Neural cell (in vitro differentiated cells): Measurements from ENCODE around the gene NFX1. TPM values are rescaled to one million over a fixed set of nuclear protein-coding genes. Genes with fewer than 3 reads are reported as not detected.

Experiments used
- H2AFZ ChIP-seq: fragments of 200-600, 300-800 bp; sonication (generic), shearing (Covaris generic); 2 replicates; pipeline ENCODE4 v1.6.0; 2014; ENCODE audit warnings: low read depth, mild to moderate bottlenecking, antibody characterized with exemption, low read length, moderate library complexity
- H3F3A ChIP-seq: fragments of 200-600 bp; shearing (Covaris generic); 2 replicates; pipeline ENCODE4 v1.6.1; 2016; ENCODE audit warnings: mild to moderate bottlenecking, moderate library complexity, mixed read lengths, antibody characterized with exemption, low read length; ENCODE audit not compliant: insufficient read depth, poor library complexity, severe bottlenecking
- H3K27ac ChIP-seq: fragments of 200-600, 300-800 bp; sonication (generic), shearing (Covaris generic); 2 replicates; pipeline ENCODE4 v1.5.1; 2014; ENCODE audit warnings: mild to moderate bottlenecking, low read length, moderate library complexity
- H3K27me3 ChIP-seq: fragments of 300-800, 200-600 bp; sonication (generic), shearing (Covaris generic); 2 replicates; pipeline ENCODE4 v1.6.0; 2014; ENCODE audit warnings: mild to moderate bottlenecking, low read depth, low read length, moderate library complexity; ENCODE audit not compliant: insufficient read depth
- H3K36me3 ChIP-seq: fragments of 300-800, 200-600 bp; sonication (generic), shearing (Covaris generic); 2 replicates; pipeline ENCODE4 v1.5.1; 2014; ENCODE audit warnings: mild to moderate bottlenecking, antibody characterized with exemption, low read length, moderate library complexity; ENCODE audit not compliant: insufficient read depth
- H3K4me2 ChIP-seq: fragments of 300-800, 200-600 bp; sonication (generic), shearing (Covaris generic); 2 replicates; pipeline ENCODE4 v1.6.0; 2014; ENCODE audit warnings: mild to moderate bottlenecking, low read length
- H3K4me3 ChIP-seq: fragments of 300-800, 200-600 bp; sonication (generic), shearing (Covaris generic); 2 replicates; pipeline ENCODE4 v1.5.1; 2014; ENCODE audit warnings: mild to moderate bottlenecking, low read length, moderate library complexity
- H3K79me2 ChIP-seq: fragments of 200-600 bp; shearing (Covaris generic); replicated peaks from 2 replicates; pipeline ENCODE4 v1.6.0; 2014; ENCODE audit warnings: mild to moderate bottlenecking, low read length, moderate library complexity; ENCODE audit not compliant: insufficient read depth
- H3K9ac ChIP-seq: fragments of 300-800, 200-600 bp; sonication (generic), shearing (Covaris generic); 2 replicates; pipeline ENCODE4 v1.6.1; 2016; ENCODE audit warnings: mild to moderate bottlenecking, low read length, mixed read lengths
- H3K9me2 ChIP-seq: fragments of 200-600 bp; shearing (Covaris generic); 2 replicates; pipeline ENCODE4 v1.6.1; 2016; ENCODE audit warnings: mild to moderate bottlenecking, low read length, mixed read lengths; ENCODE audit not compliant: insufficient read depth
- H3K9me3 ChIP-seq: fragments of 200-600, 300-800 bp; sonication (generic), shearing (Covaris generic); 2 replicates; pipeline ENCODE4 v1.6.1; 2016; ENCODE audit warnings: mild to moderate bottlenecking, mixed run types, low read length, moderate library complexity, mixed read lengths
- H4K20me1 ChIP-seq: fragments of 200-600 bp; shearing (Covaris generic); 2 replicates; pipeline ENCODE4 v1.6.1; 2016; ENCODE audit warnings: mild to moderate bottlenecking, mixed run types; ENCODE audit not compliant: insufficient read depth
- CTCF ChIP-seq: fragments of 450-650 bp; IDR thresholded peaks from 2 replicates; pipeline ENCODE4 v1.5.1; 2014; ENCODE audit warnings: antibody characterized with exemption, mild to moderate bottlenecking, moderate library complexity; ENCODE audit not compliant: poor library complexity, severe bottlenecking
- EP300 ChIP-seq: fragments of 450-650 bp; conservative IDR thresholded peaks from 2 replicates; pipeline ENCODE4 v1.6.1; 2014; ENCODE audit warnings: antibody characterized with exemption, mild to moderate bottlenecking, moderate library complexity; ENCODE audit not compliant: poor library complexity, severe bottlenecking
- EZH2 ChIP-seq: fragments of 200-600, 300-800 bp; shearing (Covaris generic), sonication (generic); IDR thresholded peaks from 2 replicates; pipeline ENCODE4 v1.6.1; 2014; ENCODE audit warnings: antibody characterized with exemption, low read length, borderline replicate concordance, mild to moderate bottlenecking; ENCODE audit not compliant: insufficient read depth, poor library complexity, severe bottlenecking
- MXI1 ChIP-seq: fragments of 450-650 bp; conservative IDR thresholded peaks from 2 replicates; pipeline ENCODE4 v1.6.1; 2014; ENCODE audit warnings: antibody characterized with exemption, mild to moderate bottlenecking; ENCODE audit not compliant: poor library complexity, severe bottlenecking
- POLR2AphosphoS5 ChIP-seq: IDR thresholded peaks from 2 replicates; pipeline ENCODE4 v1.6.1; 2012
- RAD21 ChIP-seq: fragments of 450-650 bp; conservative IDR thresholded peaks from 2 replicates; pipeline ENCODE4 v1.6.1; 2014; ENCODE audit warnings: antibody characterized with exemption, mild to moderate bottlenecking, moderate library complexity
- REST ChIP-seq: IDR thresholded peaks from 2 replicates; pipeline ENCODE4 v1.6.1; 2012; ENCODE audit warnings: borderline replicate concordance
- SMC3 ChIP-seq: fragments of 450-650 bp; conservative IDR thresholded peaks from 2 replicates; pipeline ENCODE4 v1.6.1; 2014; ENCODE audit warnings: antibody characterized with exemption, mild to moderate bottlenecking, moderate library complexity; ENCODE audit not compliant: poor library complexity
- TAF1 ChIP-seq: IDR thresholded peaks from 2 replicates; pipeline ENCODE4 v1.6.1; 2012; ENCODE audit warnings: low read depth
- polyA minus RNA-seq: library from RNA; depleted of rRNA, polyadenylated mRNA; stranded (reverse); fragments of >200 nt; gene quantifications from 2 replicates; pipeline ENCODE4 v1.2.3, GENCODE V29; 2014
- polyA plus RNA-seq: library from polyadenylated mRNA; depleted of rRNA; stranded (reverse); fragments of >200 nt; gene quantifications from 2 replicates; pipeline ENCODE4 v1.2.3, GENCODE V29; 2014

Gene NFX1
- polyA plus RNA-seq, result 14.3 and 14.7 TPM in 2 replicates
- polyA minus RNA-seq, result 30.7 and 41.8 TPM in 2 replicates

- Histone ChIP-seq H3K4me3 (peak within 1 kb of the TSS; percentile 77), H2AFZ (peak within 1 kb of the TSS; percentile 88), H3K4me2 (peak within 1 kb of the TSS; percentile 70), H4K20me1 (no peaks in the 10 kb centered on the region), H3K27ac (peak within 1 kb of the TSS; percentile 100), H3F3A (no peaks in the 10 kb centered on the region), H3K36me3 (no peaks in the 10 kb centered on the region), H3K9me2 (no peaks in the 10 kb centered on the region), H3K9ac (peak within 1 kb of the TSS; percentile 98), H3K9me3 (no peaks in the 10 kb centered on the region), H3K27me3 (no peaks in the 10 kb centered on the region), H3K79me2 (peaks cover 35% of the 10 kb centered on the region)
- peak; percentile 99 for TF ChIP-seq POLR2AphosphoS5
- peak; percentile 77 for TF ChIP-seq EP300
- no peak for TF ChIP-seq CTCF
- peak; percentile 69 for TF ChIP-seq REST
- TF ChIP-seq MXI1, result peak; percentile 98
- peak; percentile 32 for TF ChIP-seq SMC3
- peak; percentile 12 for TF ChIP-seq RAD21
- TF ChIP-seq EZH2, result no peak
- peak; percentile 65 for TF ChIP-seq TAF1
Measured at GRCh38 chr9:33290247-33291030, at the start of gene NFX1. Gene NFX1 (plus strand): TSS chr9:33290516. CDS start chr9:33290573, 57 bp downstream.

- Histone ChIP-seq H3K79me2 (no peaks in the 10 kb centered on the region), H3K9ac (no peak overlapping the region), H3K9me3 (no peaks in the 10 kb centered on the region), H4K20me1 (no peaks in the 10 kb centered on the region), H3K27ac (no peak overlapping the region), H3K36me3 (no peaks in the 10 kb centered on the region), H3K27me3 (no peaks in the 10 kb centered on the region), H3F3A (no peaks in the 10 kb centered on the region), H2AFZ (no peak overlapping the region), H3K4me3 (no peak overlapping the region), H3K4me2 (no peak overlapping the region), H3K9me2 (no peaks in the 10 kb centered on the region)
- TF ChIP-seq RAD21 (no peak), MXI1 (no peak), SMC3 (no peak), TAF1 (no peak), CTCF (no peak), EZH2 (no peak), REST (no peak)
Measured at GRCh38 chr9:33241298-33241697, 49.0 kb upstream of the NFX1 start.
